Mesothelial cell of epicardium (in vitro differentiated cells): ENCODE data around the gene ROS1. TPM values are rescaled to one million over a fixed set of nuclear protein-coding genes. Genes with fewer than 3 reads are reported as not detected.

ENCODE experiments used
- DNase-seq, 2 experiments: peaks; one replicate each; pipeline ENCODE4 v3.0.0; 2021; ENCODE audit warnings: low spot score in 2 of 2; ENCODE audit not compliant: unreplicated experiment in 2 of 2
- H3K27ac Mint-ChIP-seq: 2 replicates; pipeline ENCODE4 v1.8.0; 2021; ENCODE audit warnings: mixed read lengths
- H3K27me3 Mint-ChIP-seq: 2 replicates; pipeline ENCODE4 v1.8.0; 2021; ENCODE audit warnings: low read depth, mixed read lengths
- H3K36me3 Mint-ChIP-seq: 2 replicates; pipeline ENCODE4 v1.8.0; 2021; ENCODE audit warnings: mixed read lengths
- H3K4me1 Mint-ChIP-seq: 2 replicates; pipeline ENCODE4 v1.8.0; 2021; ENCODE audit warnings: mixed read lengths
- H3K4me3 Mint-ChIP-seq: 2 replicates; pipeline ENCODE4 v1.8.0; 2021; ENCODE audit warnings: mild to moderate bottlenecking, moderate library complexity, mixed read lengths
- H3K9me3 Mint-ChIP-seq: 2 replicates; pipeline ENCODE4 v1.8.0; 2021; ENCODE audit warnings: mixed read lengths
- CTCF ChIP-seq: fragments of 200-600 bp; sonication (generic); IDR thresholded peaks from one replicate; pipeline ENCODE4 v1.5.0; 2021; ENCODE audit warnings: antibody characterized with exemption; ENCODE audit not compliant: unreplicated experiment
- total RNA-seq: library from RNA; stranded (reverse); gene quantifications from 3 replicates; pipeline ENCODE4 v1.2.1, GENCODE V29; 2021

Gene ROS1
- total RNA-seq, 1 donor from 2014 or later = not detected

DNA sequence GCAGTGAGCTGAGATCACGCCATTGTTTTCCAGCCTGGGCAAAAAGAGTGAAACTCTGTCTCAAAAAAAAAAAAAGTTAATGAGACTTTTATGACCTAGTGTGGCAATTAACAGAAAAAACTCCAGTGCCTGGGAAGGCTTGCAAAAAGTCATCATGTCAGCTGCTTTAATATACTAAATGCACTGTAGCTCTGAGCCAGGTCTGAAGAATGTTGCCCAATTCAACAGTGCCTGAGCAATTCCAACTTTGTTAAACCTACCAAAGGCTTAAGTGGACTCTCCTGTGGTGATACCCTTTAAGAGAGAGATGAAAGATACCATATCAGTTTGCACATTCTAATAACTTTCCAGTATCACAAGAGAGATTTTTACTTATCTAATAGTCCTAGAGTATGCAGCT, 6.5 kb upstream of the ROS1 start:
- Mint-ChIP-seq H3K4me1 (no peaks in the 10 kb centered on the region), H3K36me3 (no peaks in the 10 kb centered on the region), H3K9me3 (peaks cover 14% of the 10 kb centered on the region), H3K4me3 (no peak overlapping the region), H3K27ac (no peak overlapping the region), H3K27me3 (peaks cover 15% of the 10 kb centered on the region)
- DNase-seq = no peak
- no peak for TF ChIP-seq CTCF

DNA sequence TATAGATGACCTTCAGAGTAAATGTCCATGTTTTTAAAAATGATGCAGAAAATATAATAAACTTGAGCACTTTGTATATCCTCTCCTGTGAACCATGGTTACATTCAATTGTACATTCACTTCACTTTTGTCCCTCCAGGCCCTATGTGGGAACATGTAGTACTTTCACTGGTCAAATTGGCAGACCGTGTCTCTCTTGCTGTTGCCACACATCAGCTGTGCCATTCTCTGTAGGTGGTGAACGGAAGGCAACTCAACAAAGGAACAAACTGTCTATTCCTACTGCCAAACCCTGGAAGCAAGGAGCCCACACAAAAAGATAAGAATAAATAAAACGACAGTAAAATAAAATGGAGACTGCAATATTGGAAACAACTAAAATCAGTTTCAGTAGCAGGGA, 2.0 kb downstream of the ROS1 start:
- Mint-ChIP-seq H3K27ac (no peak overlapping the region), H3K27me3 (peaks cover 29% of the 10 kb centered on the region)
- TF ChIP-seq CTCF = no peak

DNA sequence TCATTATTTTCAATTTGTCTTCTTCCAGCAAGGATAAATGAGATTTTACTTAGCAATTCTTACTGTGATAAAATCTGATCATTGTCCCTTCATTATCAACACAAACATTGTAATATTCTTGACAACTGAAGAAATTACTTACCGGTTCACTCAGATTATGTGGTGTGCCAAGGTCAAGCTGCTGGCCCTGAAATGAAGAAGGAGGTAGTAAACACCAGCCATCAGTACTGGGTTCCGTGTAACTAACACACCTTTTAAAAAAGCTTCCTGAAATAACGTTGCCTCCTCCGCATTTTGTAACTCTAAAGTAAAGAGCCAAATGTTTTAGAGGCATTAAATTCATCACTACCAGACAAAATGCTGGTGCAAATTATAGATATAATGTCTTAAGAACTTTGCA, 7.4 kb downstream of the ROS1 start:
- H3K27ac Mint-ChIP-seq = no peak overlapping the region

More for the DNA sequence above, 2.0 kb downstream of the ROS1 start:
- Mint-ChIP-seq H3K4me1 (no peaks in the 10 kb centered on the region), H3K36me3 (no peaks in the 10 kb centered on the region), H3K9me3 (peaks cover 10% of the 10 kb centered on the region), H3K4me3 (no peak overlapping the region)
- DNase-seq = no peak

DNA sequence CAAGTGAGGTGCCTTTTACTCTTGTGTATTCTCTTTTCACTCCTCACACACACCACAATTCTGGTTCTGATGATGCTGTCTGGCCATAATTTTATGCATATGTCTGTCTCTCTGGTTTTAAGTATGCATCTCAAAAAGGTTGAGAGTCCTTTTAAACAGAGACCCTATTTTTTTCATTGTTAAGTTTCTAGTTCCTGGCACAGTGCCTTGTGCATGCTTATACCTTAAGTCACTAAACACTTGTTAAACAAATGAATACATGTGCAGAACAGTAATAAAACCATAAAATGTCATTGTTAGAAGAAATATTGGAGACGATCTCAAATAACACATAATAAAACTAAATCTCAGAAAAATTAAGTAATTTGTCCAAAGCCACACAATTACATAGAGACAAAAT, 7.9 kb downstream of the ROS1 start:
- H3K36me3 Mint-ChIP-seq = no peaks in the 10 kb centered on the region
- DNase-seq = no peak
- no peaks in the 10 kb centered on the region for H3K4me1 Mint-ChIP-seq
- no peak overlapping the region for H3K4me3 Mint-ChIP-seq
- H3K27me3 Mint-ChIP-seq = peaks cover 29% of the 10 kb centered on the region
- no peak for TF ChIP-seq CTCF
- no peak overlapping the region for H3K27ac Mint-ChIP-seq
- no peaks in the 10 kb centered on the region for H3K9me3 Mint-ChIP-seq

More for the DNA sequence above, 7.4 kb downstream of the ROS1 start:
- Mint-ChIP-seq H3K9me3 (no peaks in the 10 kb centered on the region), H3K36me3 (no peaks in the 10 kb centered on the region), H3K27me3 (peaks cover 24% of the 10 kb centered on the region), H3K4me3 (no peak overlapping the region), H3K4me1 (no peaks in the 10 kb centered on the region)
- no peak for DNase-seq
- no peak for TF ChIP-seq CTCF

DNA sequence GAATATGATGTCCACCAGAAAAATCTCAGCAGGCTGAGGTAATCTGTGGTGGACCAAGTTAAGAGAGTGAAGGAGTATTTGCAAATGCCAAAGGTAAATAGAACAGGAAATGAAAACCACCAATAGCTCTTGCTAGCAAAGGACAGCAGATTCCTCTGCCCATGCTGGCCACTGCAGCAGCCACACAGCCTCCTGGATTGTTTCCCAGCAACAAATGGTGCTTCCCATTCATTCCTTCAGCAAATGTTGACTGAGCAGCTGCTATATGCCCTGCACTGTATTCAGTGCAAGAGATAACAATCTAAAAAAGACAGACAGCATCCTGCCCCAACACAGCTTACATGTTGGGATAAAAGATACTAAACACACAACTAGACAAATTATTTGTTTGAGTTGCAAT, 11.0 kb downstream of the ROS1 start:
- H3K36me3 Mint-ChIP-seq = no peaks in the 10 kb centered on the region
- no peak for DNase-seq
- H3K9me3 Mint-ChIP-seq = no peaks in the 10 kb centered on the region
- no peak for TF ChIP-seq CTCF
- H3K27me3 Mint-ChIP-seq = peaks cover 38% of the 10 kb centered on the region
- no peak overlapping the region for H3K27ac Mint-ChIP-seq
- no peaks in the 10 kb centered on the region for H3K4me1 Mint-ChIP-seq
- no peak overlapping the region for H3K4me3 Mint-ChIP-seq

GRCh38 chr6:117411474-117411873, 14.3 kb downstream of the ROS1 start:
- H3K36me3 Mint-ChIP-seq = no peaks in the 10 kb centered on the region
- no peaks in the 10 kb centered on the region for H3K9me3 Mint-ChIP-seq
- no peak for TF ChIP-seq CTCF
- no peak overlapping the region for H3K4me3 Mint-ChIP-seq
- no peaks in the 10 kb centered on the region for H3K4me1 Mint-ChIP-seq
- H3K27ac Mint-ChIP-seq = no peak overlapping the region
- H3K27me3 Mint-ChIP-seq = peaks cover 34% of the 10 kb centered on the region
- DNase-seq = no peak
